GM12874 (cell line): ENCODE data around the gene RAB3B.

Experiments
- CTCF ChIP-seq: IDR thresholded peaks from 2 replicates; pipeline ENCODE4 v1.5.1; 2011; ENCODE audit warnings: low read depth, mild to moderate bottlenecking, control low read depth, low read length, moderate library complexity; ENCODE audit not compliant: insufficient read depth

RAB3B gene

GRCh38 chr1:51956528-51957509, 33.7 kb downstream of the RAB3B start:
- TF ChIP-seq CTCF: no peak

- TF ChIP-seq CTCF: no peak
Observed at GRCh38 chr1:51955797-51956527, 34.5 kb downstream of the RAB3B start.

DNA sequence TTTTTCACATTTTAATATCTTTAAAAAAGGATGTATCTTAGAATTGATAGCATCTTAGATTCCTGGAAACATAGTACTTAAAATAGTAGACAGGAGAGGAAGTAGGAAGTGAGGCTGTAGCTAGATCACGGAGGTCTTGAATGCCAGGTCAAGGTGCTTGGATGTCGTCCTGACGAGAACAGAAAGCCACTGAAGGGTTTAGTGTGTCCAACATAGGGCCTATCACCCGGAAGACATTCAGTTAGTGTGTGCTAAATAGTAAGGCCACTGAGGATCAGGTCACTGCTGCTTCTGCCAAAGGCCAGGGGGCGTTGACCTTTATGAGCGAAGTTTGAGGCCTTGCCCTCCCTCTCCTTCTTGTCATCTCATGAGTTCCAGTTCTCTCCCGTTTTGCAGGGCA, 35.7 kb downstream of the RAB3B start:
- no peak for TF ChIP-seq CTCF

- no peak for TF ChIP-seq CTCF
Observed at GRCh38 chr1:51953079-51953478, 37.4 kb downstream of the RAB3B start.

DNA sequence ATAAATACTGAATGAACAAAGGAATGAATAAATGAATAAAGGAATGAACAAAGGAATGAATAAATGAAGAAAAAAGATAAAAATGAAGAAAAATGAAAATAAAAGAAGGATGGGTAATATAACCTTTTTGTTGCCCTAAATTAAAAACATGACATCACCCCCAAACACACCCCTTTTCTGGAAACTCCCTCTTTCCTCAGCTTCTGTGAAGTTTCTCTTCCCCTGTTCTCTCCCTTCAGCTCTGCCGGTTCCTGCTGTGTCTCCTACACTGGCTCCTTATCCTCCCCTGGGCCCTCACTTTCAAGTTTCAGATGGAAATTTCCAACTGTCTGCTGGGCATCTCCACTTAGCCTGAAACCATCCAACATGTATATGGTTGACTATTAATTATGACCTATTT, 37.9 kb downstream of the RAB3B start:
- TF ChIP-seq CTCF: no peak

GRCh38 chr1:51950701-51951100, 39.8 kb downstream of the RAB3B start:
- TF ChIP-seq CTCF: no peak

GRCh38 chr1:51949014-51949702, 41.3 kb downstream of the RAB3B start:
- TF ChIP-seq CTCF: no peak
